Suprapubic skin (tissue), 4 donors: Measurements from ENCODE around the gene KRT34. TPM values are rescaled to one million over a fixed set of nuclear protein-coding genes. Genes with fewer than 3 reads are reported as not detected.
"Not testable (repeated sequence)": the region's sequence is repeated elsewhere in the genome, so short reads cannot be mapped to it uniquely, and the experiment has no call there.

Experiments
- DNase-seq, 2 donors: peaks; one replicate each; pipeline ENCODE4 v3.0.0-alpha.2; 2019; ENCODE audit warnings: low spot score in 2 of 2
- H3K27ac ChIP-seq: fragments of 200-600 bp; sonication (generic); one replicate; pipeline ENCODE4 v1.5.1; 2019
- H3K27me3 ChIP-seq: fragments of 200-600 bp; sonication (generic); one replicate; pipeline ENCODE4 v1.5.1; 2019
- H3K36me3 ChIP-seq: fragments of 200-600 bp; sonication (generic); one replicate; pipeline ENCODE4 v1.5.1; 2019
- H3K4me1 ChIP-seq: fragments of 200-600 bp; sonication (generic); one replicate; pipeline ENCODE4 v1.5.1; 2019
- H3K4me3 ChIP-seq: fragments of 200-600 bp; sonication (generic); one replicate; pipeline ENCODE4 v1.5.1; 2019; ENCODE audit warnings: mild to moderate bottlenecking
- H3K9me3 ChIP-seq: fragments of 200-600 bp; sonication (generic); one replicate; pipeline ENCODE4 v1.5.1; 2019
- CTCF ChIP-seq, 2 donors: fragments of 200-600 bp in 1 of 2; fragments of 450-650 bp in 1 of 2; sonication (generic) in 1 of 2; IDR thresholded peaks; one replicate each; pipeline ENCODE4 v1.5.1; 2016 to 2019; ENCODE audit warnings: antibody characterized with exemption in 2 of 2, mild to moderate bottlenecking in 1 of 2, moderate library complexity in 1 of 2
- EP300 ChIP-seq: sonication (generic); formaldehyde crosslinking; IDR thresholded peaks from one replicate; pipeline ENCODE4 v1.6.1; 2017; ENCODE audit warnings: antibody characterized with exemption
- POLR2A ChIP-seq, 2 donors: fragments of 450-650 bp; IDR thresholded peaks; one replicate each; pipeline ENCODE4 v1.6.1; 2017; ENCODE audit warnings: antibody characterized with exemption in 2 of 2, mild to moderate bottlenecking in 2 of 2, moderate library complexity in 2 of 2
- POLR2AphosphoS5 ChIP-seq, 3 donors: sonication (generic); formaldehyde crosslinking; IDR thresholded peaks; one replicate each; pipeline ENCODE4 v1.6.1; 2017; ENCODE audit warnings: antibody characterized with exemption in 3 of 3
- WGBS: methylation state at CpG from one replicate; pipeline ENCODE4 v1.1.5; 2018; 5-methylcytosine and 5-hydroxymethylcytosine counted together
- total RNA-seq, 4 donors: library from RNA; depleted of rRNA; stranded (reverse); fragments of >200 nt; gene quantifications; one replicate each; pipeline ENCODE4 v1.1.0, GENCODE V29; 2016

The KRT34 gene
- total RNA-seq, 4 donors from 2014 or later, result 0.56 to 117 (median 22.2) TPM

- no peak for DNase-seq
- TF ChIP-seq CTCF (IDR thresholded peaks at IDR 0.05), result no peak
- TF ChIP-seq POLR2A (IDR thresholded peaks at IDR 0.05), result no peak
- TF ChIP-seq EP300, result no peak
- TF ChIP-seq POLR2AphosphoS5 (IDR thresholded peaks at IDR 0.05), result no peak
- Histone ChIP-seq H3K4me3 (no peak overlapping the region), H3K9me3 (no peaks in the 10 kb centered on the region), H3K36me3 (no peaks in the 10 kb centered on the region), H3K4me1 (peaks cover 7% of the 10 kb centered on the region), H3K27ac (peak overlapping the region; percentile 54), H3K27me3 (no peaks in the 10 kb centered on the region)
- WGBS, result 46% methylated on average over 1 of the region's 1 CpG
These were observed 13.5 kb upstream of the KRT34 start for GRCh38 chr17:41395611-41396010.

GRCh38 chr17:41395044-41395443, 12.9 kb upstream of the KRT34 start:
- not testable (repeated sequence) for H3K9me3 ChIP-seq, H3K4me1 ChIP-seq, H3K27me3 ChIP-seq, H3K4me3 ChIP-seq, H3K36me3 ChIP-seq, DNase-seq
- H3K27ac ChIP-seq, result peak overlapping the region; percentile 54
- WGBS, result 85% methylated on average over 2 of the region's 12 CpGs

GRCh38 chr17:41394254-41394996, 12.3 kb upstream of the KRT34 start:
- Histone ChIP-seq H3K4me1 (peaks cover 7% of the 10 kb centered on the region), H3K27me3 (peaks cover 5% of the 10 kb centered on the region), H3K36me3 (no peaks in the 10 kb centered on the region), H3K27ac (peak overlapping the region; percentile 15), H3K4me3 (no peak overlapping the region), H3K9me3 (no peaks in the 10 kb centered on the region)
- TF ChIP-seq CTCF (IDR thresholded peaks at IDR 0.05) (no peak), POLR2A (IDR thresholded peaks at IDR 0.05) (no peak), POLR2AphosphoS5 (IDR thresholded peaks at IDR 0.05) (no peak), EP300 (no peak)
- no peak for DNase-seq
- 73% methylated on average over 10 of the region's 10 CpGs for WGBS

DNA sequence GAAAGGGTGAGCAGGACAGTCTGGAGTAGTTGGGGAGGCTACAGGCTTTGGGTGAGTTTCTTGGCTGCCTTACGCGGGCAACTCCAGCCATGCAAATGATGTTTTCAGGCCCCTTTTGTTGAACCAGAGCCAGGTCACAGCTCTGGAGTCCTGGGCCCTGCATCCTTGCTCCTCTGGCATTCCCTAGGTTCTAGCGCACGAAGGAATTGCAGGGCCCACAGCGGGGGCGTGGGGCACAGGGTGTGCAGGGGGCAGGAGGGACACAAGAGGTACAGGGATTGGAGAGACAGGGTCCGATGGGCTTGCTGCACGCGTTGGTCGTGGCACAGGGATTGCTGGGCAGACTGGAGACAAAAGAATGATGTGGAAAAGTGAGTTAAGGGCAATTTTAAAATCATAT, 11.7 kb upstream of the KRT34 start:
- Histone ChIP-seq H3K9me3 (no peaks in the 10 kb centered on the region), H3K27ac (peak overlapping the region; percentile 15), H3K4me3 (no peak overlapping the region), H3K27me3 (peaks cover 5% of the 10 kb centered on the region), H3K4me1 (peaks cover 7% of the 10 kb centered on the region), H3K36me3 (no peaks in the 10 kb centered on the region)
- no peak for DNase-seq
- TF ChIP-seq POLR2A (IDR thresholded peaks at IDR 0.05) (no peak), CTCF (IDR thresholded peaks at IDR 0.05) (no peak), EP300 (no peak), POLR2AphosphoS5 (IDR thresholded peaks at IDR 0.05) (no peak)
- 75% methylated on average over 10 of the region's 10 CpGs for WGBS

DNA sequence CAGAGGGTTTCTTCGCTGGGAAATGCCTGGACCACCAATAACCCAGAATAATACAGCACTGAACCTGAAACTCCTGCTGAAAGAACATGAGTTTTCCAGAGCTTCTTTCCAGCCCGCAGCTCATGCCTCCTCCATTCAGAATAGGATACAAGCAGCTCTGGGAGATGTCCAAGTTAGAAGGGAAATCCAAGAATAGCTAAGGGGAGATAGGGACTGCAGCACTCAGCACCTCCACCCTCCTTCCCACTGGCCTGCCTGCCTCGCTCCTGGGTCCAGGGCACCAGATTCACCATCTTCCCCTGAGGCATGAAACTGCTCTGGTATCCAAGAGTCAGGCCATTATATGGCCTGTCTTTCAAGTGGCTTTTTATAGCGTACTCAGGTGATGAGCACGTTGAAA, 11.2 kb upstream of the KRT34 start:
- no peak for DNase-seq
- peaks cover 5% of the 10 kb centered on the region for H3K27me3 ChIP-seq
- TF ChIP-seq POLR2A (IDR thresholded peaks at IDR 0.05), result no peak
- TF ChIP-seq POLR2AphosphoS5 (IDR thresholded peaks at IDR 0.05), result no peak
- no peak for TF ChIP-seq EP300
- TF ChIP-seq CTCF (IDR thresholded peaks at IDR 0.05), result no peak
- no peak overlapping the region for H3K27ac ChIP-seq
- H3K4me1 ChIP-seq, result peaks cover 7% of the 10 kb centered on the region
- H3K36me3 ChIP-seq, result no peaks in the 10 kb centered on the region
- H3K4me3 ChIP-seq, result no peak overlapping the region
- WGBS, result 45% methylated on average over 5 of the region's 5 CpGs
- no peaks in the 10 kb centered on the region for H3K9me3 ChIP-seq

- no peak for DNase-seq
These were observed 10.2 kb upstream of the KRT34 start for GRCh38 chr17:41392278-41392677.

More at GRCh38 chr17:41392278-41392677, 10.2 kb upstream of the KRT34 start:
- Histone ChIP-seq H3K36me3 (no peaks in the 10 kb centered on the region), H3K27me3 (peaks cover 5% of the 10 kb centered on the region), H3K9me3 (no peaks in the 10 kb centered on the region), H3K4me1 (peaks cover 7% of the 10 kb centered on the region), H3K4me3 (no peak overlapping the region), H3K27ac (no peak overlapping the region)
- 97% methylated on average over 1 of the region's 1 CpG for WGBS
- TF ChIP-seq CTCF (IDR thresholded peaks at IDR 0.05) (no peak), EP300 (no peak), POLR2AphosphoS5 (IDR thresholded peaks at IDR 0.05) (no peak), POLR2A (IDR thresholded peaks at IDR 0.05) (no peak)
